HG02885 (cell line): Measurements from ENCODE around the gene MED29.
A peak's percentile ranks its signal among the peaks of the same experiment; 100 is the strongest.

Experiments used
- ATAC-seq: cut with Tn5 transposase; IDR thresholded peaks from one replicate; pipeline ENCODE4 v1.9.1; 2021; ENCODE audit warnings: mild to moderate bottlenecking; ENCODE audit not compliant: unreplicated experiment, poor library complexity

Gene MED29

DNA sequence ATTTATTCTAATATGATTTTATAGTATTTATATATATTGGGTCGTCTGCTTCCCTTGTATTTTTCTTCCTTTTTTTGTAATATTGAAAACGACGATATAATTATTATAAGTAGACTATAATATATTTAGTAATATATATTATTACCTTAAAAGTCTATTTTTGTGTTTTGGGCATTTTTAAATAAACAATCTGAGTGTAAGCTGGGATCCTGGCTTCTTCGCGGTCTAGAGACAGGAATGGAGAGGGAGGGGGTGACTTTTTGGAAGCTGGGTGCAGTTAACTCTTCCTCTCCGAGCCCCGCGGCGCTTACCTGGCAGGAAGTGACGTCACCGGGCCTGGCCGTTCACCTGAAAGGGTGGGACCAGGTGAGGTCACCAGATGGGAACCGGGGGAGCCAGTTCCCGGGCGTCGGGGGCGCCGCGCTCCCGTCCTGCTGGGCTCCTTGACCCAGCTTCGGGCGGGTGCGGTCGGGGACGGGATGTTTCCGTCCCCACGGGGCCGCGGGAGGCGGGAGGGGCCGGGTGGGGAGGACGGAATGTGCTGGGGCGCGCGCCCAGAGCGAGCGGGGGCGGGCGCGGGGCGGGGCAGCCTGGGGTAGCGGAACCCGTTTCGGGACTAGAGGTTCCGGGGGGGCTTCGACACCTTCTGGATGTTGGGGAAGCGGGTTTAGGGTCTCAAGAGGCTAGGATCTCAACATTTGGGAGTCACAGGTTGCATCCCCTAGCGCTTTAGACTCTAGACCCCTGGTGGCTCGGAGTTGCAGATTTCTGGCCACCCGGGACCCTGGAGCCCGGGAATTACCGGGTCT is 18.2 kb downstream of the MED29 start:
- ATAC-seq: no peak

DNA sequence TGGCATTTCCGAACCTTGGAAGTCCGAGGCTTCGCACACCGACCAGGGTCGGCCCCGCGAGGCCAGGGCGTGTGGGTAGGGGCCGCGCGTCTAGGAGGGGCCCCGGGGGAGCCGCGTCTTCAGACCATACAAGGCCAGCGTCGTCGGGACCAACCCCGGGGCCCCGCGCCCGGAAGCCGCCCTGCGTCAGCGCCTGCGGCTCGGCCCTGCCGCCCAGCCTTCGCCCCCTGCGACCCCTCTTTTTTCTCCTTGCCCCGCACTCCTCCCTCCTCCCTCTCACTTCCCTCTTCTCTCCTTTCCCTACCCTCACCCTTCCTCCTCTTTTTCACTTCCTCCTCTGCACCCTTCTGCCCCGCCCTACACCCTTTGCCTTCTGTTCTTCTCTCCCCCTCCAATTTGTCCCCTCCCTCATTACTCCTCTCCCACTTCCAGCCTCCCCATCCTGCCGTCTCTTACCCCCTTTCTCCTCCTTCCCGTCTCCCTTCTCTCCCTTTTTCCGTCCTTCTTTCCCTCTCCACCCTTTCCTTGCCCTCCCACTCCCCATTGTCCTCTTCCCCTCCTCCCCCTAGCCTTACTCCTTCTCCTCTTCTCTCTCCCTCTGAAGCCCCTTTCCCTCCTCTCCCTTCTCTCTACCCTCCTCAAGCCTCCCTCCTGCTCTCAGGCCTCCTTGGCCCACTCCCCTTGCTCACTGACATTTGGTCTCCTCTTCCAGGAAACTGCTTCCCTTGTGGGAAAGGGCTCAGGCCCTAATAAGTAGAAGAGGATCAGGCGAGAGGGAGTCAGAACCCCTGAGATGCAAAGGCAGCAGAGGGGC is 19.0 kb downstream of the MED29 start:
- no peak for ATAC-seq

DNA sequence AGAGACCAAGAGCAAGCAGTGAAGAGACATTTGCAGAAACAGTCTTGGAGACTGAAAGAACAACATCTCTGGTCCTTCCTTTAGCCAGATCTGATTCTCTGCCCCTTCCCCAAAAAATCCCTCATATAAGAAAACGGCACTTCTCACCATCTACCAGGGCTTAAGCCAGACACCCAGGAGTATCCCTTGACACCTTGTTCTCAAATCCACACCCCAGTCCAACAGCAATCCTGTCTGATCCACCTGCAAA is 19.6 kb downstream of the MED29 start:
- no peak for ATAC-seq

DNA sequence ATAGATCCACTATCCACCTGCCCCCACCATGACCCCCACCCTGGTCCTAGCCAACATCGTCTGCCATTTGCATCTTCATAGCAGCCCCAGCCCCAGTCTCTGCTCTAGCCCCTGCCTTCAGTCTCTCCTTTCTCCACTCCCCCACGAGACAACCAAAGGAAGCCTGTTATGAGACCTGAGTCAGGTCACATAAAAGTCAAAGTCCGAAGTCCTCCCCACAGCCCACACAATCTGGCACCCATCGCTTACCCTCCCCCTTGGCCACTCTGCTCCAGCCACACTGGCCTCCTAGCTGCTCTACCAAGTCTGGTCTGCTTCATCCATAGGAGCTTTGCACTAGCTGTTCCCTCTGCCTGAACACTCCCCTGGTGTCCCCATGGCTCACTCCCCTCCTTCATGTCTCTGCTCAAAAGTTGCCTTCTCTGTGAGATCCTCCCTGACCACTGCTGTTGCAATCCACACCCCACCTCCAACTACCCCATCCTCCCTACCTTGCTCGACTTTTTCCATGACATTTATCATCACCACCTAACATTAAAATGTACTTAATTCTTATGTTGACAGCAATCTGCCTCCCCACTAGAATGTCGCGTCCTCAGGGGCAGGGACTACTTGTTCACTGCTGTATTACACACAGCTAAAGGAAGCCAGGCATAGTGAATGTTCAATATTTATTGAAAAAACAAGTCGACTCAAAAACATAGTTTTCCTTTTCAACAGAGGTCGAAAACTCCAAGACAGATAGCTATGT is 20.1 kb downstream of the MED29 start:
- ATAC-seq: no peak

DNA sequence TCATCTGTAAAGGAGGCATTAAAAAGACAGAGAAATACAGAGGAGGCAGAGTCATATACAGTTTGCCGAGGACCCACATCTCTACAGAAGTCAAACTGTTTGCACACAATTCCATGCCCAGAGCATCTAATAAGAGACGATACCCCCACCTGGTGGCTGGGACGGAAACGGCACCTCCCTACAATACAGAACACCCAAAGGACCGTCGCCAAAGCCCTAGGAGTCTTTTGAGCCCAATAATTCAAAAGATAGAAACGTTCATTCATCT is 20.6 kb downstream of the MED29 start:
- peak; percentile 25 for ATAC-seq

DNA sequence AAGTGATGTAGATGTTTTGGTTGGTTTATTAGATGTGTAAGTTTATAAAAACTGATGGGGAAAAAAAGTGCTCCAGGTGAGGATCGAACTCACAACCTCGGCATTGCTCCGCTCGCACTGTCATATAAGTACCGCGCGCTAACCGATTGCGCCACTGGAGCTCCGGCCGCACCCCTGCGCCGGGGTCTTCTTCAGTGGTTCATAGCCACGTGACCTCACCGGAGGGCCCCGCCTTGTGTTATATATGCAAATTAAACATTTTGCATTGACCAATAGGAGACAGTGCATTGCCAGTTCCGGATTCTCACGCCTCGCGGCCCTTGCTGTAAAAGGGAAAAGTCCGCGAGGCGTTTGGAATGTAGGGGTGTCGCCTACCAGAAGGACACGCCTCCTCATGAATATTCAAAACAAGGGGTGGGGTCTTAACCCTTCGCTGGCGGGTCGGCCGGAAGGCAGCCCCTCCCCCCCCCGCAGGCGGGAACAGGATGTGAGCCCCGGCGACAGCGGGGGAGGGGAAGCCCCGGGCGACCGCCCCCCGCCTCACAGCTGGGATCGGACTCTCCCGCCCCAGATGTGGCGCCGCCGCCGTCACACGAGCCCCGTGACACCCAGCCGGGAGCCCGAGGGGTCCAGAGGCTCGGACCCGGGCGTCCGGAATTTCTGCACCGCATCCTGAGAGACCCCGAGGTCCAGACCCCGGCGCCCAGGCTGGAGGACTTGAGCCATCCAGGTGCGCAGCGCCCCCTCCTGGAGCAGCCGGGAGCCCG is 21.1 kb downstream of the MED29 start, which contains the start of gene PLEKHG2:
Gene PLEKHG2 (plus strand): TSS at position 570 of the 767 bp plus-strand sequence. CDS start 1,418 bp downstream, outside the sequence.
- ATAC-seq: peak; percentile 60

DNA sequence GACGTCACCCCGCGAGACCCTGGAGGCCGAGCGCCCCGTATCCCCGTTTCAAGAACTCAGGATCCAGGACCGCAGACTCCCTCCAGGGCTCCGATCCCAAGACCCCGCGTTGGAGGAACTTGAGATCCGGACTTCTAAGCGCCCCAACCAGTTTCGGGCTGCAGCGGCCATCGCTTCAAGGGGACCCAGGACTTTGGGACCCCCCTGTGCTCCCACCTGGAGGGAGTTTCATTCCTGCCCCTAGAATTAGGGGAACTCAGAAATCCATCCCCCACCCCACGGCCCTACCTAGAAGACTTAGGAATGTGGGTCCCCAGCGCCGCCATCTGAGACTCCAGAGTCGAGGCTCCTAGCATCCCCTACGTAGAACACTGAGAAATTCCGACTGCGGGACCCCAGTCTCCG is 21.7 kb downstream of the MED29 start:
- no peak for ATAC-seq

DNA sequence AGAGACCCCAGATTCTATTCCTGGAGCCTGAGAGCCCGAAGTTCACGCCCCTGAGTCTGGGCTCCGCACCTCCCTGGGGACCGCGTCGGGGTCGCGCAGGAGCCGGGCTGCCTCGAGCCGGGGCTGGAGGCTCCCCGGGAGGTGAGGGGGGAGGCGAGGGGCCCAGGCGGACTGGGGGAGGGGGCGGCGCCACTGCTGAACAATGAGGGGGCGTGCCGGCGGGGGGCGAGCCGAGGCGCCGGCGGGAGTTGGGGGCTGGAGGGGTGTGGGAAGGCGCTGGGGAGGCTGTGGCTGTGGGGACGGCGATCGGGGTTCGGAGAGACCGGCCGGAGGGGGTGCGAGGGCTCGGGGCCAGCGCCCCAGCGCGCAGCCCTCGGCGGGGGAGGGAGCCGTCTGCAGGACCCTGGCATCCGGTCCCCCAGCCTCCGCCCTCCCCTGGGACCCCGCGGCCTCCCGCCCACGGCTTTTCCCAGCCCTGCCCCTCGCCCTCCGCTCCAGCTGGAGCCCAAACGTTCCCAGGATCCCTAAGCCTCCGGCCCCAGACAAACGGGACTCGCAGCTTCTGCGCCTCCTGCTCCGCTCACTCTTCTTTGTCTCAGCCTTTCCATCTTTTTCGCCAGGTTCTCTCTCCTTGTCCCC is 22.2 kb downstream of the MED29 start:
- no peak for ATAC-seq

DNA sequence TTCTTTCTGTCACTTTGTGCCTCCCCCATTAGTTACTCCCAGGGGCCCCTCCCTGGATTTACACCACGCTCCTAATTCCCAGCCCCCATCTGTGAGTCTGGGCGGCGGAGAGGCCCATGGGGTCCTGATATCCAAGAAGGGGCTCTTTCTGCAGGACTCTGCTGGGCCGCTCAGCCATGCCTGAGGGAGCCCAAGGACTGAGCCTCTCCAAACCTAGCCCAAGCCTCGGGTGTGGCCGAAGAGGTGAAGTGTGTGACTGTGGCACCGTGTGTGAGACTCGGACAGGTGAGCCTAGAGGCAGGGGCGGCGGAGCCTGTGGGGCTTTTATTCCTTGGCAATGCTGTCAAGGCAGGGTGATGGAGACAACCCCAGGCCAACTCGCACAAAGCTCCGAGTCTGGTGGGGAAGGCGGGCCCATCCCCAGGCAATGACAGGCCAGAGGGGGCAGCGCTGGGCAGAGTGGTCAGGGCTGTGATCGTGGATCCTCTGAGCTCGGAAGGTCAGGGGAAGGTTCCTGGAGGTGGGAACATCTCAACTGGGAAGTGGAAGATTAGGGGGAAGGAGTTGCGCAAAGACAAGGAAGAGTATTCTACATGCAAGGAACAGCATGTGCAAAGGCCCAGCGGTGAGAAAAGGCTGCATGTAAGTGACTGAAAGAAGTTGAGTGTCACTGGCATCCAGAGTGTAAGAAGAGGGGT is 22.9 kb downstream of the MED29 start:
- ATAC-seq: no peak

DNA sequence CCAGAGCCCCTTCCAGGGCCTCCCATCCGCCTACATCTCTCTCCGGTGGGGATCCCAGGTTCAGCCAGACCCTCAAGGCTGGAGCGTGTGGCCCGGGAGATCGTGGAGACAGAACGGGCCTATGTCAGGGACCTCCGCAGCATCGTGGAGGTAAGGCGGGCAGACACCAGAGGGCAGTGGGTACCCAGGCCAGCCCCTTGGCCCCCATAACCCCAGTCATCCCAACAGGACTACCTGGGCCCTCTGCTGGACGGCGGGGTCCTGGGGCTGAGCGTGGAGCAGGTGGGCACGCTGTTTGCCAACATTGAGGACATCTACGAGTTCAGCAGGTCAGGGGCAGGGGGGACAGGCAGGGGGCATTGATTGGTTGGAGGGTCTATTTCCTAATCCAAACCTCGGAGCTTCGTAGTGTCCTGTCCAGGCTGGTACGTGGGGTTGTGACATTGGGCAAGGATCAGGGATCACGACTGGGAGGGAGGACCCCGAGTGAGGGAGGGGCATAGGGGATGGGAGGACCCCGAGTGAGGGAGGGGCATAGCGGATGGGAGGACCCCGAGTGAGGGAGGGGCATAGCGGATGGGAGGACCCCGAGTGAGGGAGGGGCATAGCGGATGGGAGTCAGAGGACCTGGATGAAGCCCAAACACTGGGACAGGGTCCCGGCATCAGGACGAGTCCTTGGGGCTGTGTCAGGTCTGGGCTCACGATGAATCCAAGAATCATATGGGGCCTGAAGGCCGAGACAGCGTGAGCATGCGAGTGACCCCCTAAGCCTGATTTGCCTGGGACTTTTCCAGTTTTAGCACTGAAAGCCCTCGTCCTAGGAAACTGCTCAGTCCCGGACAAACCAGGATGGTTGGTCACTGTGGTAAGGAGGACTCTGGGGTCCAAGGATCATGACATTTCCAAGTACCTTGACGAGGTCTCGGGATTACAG is 24.2 kb downstream of the MED29 start:
- no peak for ATAC-seq

DNA sequence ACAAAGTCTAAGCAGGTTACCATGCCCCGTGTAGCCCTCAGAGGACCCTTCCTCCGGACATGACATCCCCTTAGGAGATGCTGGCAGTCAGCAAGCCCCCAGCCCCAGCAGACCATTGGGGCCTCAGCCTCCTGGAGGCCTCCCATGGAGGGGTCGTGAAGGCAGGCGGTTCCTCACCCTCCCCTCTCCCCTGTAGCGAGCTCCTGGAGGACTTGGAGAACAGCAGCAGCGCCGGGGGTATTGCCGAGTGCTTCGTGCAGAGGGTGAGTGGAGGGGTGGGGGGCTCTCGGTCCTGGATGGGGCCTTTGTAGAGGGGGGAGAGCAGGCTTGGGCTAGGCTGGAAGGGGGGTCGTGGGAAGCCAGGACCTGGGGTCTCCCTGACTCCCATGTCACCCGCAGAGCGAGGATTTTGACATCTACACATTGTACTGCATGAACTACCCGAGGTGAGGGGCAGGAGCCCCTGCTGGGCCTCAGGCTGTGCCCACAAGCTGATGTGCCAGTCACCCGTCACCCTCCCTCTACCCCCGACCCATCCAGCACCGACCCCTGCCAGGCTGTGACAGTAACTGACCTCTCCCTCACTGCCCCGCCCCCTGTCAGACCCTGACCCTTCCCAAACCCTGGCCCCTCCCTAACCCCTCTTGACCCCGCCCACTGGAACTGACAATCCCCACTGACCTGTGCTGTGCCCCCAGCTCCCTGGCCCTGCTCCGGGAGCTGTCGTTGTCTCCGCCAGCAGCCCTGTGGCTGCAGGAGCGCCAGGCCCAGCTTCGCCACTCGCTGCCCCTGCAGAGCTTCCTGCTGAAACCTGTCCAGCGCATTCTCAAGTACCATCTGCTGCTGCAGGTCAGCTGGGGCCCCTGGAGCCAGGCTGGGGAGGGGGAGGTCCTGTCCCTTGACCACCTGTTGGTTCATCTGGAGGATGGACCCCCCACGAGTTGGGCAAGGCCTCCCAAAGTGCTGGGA is 25.3 kb downstream of the MED29 start:
- ATAC-seq: no peak

DNA sequence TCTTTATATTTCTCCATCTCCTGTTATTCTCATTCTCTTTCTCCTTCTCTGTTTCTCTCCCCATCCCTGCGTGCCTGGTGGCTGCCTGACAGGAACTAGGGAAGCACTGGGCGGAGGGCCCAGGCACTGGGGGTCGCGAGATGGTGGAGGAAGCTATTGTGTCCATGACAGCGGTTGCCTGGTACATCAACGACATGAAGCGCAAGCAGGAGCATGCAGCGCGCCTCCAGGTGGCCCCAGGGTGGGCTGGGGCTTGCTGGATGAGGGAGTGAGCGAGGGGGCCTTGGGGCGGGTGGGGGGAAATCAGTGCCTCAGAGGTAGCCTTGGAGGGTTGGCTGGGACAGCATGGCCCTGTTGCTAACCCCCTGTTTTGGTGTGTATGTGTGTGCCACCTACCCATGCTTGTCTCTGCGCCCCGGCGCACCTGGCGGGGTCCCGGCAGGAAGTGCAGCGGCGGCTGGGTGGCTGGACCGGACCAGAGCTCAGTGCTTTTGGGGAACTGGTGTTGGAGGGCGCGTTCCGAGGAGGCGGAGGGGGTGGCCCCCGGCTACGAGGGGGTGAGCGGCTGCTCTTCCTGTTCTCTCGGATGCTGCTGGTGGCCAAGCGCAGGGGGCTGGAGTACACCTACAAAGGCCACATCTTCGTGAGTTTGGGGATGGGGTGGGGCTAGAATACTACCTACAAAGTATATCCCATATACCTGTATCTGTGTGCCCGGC is 26.4 kb downstream of the MED29 start:
- ATAC-seq: no peak

DNA sequence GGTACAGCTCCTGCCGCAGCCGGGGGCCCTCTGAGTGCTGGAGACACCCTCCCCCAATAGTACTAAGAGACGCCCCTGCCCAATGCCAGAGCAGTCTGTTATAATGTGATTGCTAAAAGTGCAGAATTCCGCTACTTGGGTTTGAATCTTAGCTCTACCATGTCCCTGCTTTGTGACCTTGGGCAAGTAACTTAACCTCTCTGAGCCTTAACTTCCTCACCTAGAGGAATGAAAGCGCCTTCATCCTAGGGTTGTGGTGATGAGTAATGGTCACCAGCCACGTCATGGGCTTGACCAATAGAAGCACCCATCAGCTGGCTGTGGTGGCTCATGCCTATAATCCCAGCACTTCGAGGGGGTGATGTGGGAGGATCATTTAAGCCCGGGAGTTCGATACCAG is 27.8 kb downstream of the MED29 start:
- no peak for ATAC-seq

DNA sequence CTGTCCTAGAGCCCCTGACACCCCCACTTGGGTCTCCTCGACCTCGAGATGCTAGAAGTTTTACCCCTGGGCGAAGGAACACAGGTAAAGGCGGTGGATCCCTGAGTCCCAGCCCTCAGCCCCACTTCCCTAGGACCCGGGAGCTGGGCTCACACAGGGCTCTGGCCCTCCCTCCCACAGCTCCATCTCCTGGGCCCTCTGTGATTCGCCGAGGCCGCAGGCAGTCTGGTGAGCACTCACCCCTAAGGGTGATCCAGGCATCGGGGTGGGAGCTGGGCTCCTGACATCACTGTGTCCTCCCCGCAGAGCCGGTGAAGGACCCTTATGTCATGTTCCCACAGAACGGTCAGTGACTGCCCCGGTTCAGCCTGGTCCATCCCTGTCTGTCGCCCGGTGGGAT is 29.6 kb downstream of the MED29 start:
- ATAC-seq: no peak

DNA sequence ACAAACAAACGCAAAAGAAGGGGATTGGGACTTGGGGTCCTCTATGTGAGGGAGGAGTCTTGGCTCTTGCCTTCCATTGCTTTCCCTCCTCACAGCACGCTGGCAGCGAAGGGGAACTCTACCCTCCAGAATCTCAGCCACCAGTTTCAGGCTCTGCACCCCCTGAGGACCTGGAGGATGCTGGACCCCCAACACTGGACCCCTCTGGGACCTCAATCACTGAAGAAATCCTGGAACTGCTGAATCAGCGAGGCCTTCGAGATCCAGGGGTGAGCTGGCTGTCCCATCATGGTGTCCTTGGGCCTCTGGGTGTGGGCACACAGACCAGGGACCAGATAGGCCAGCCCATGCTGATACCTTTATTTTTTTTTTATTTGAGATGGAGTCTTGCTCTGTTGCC is 30.8 kb downstream of the MED29 start:
- ATAC-seq: no peak

DNA sequence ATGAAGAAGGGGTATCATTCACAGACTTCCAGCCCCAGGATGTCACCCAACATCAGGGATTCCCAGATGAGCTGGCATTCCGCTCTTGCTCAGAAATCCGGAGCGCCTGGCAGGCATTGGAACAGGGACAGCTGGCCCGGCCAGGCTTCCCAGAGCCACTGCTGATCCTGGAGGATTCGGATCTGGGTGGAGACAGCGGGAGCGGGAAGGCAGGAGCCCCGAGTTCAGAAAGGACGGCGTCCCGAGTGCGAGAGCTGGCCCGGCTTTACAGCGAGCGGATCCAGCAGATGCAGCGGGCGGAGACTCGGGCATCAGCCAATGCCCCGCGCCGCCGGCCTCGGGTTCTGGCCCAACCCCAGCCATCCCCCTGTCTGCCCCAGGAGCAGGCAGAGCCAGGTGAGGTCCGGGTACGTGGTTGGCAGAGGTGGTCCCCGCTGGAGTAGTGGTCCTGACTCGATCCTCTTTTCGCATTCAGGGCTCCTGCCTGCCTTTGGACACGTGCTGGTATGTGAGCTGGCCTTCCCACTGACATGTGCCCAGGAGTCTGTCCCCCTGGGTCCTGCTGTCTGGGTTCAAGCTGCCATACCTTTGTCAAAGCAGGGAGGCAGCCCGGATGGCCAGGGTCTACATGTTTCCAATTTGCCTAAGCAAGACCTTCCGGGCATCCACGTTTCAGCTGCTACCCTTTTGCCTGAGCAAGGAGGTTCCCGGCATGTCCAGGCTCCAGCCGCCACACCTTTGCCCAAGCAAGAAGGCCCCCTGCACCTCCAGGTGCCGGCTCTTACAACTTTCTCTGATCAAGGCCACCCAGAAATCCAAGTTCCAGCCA is 32.3 kb downstream of the MED29 start:
- ATAC-seq: no peak
